Esophagus muscularis mucosa (tissue), 4 donors: ENCODE results near the gene AEBP2. TPM values are rescaled to one million over a fixed set of nuclear protein-coding genes. Genes with fewer than 3 reads are reported as not detected.
"Not testable (repeated sequence)": the region's sequence is repeated elsewhere in the genome, so short reads cannot be mapped to it uniquely, and the experiment has no call there.

Experiments used
- DNase-seq: peaks from one replicate; pipeline ENCODE4 v3.0.0-alpha.2; 2017; ENCODE audit errors: extremely low spot score
- H3K27ac ChIP-seq, 4 donors: fragments of 200-600 bp; sonication (generic); replicated peaks in 1 of 4; 1 replicate in 3 of 4; 2 replicates in 1 of 4; pipeline ENCODE4 v1.5.1; 2016 to 2019; ENCODE audit warnings: mild to moderate bottlenecking in 1 of 4
- H3K27me3 ChIP-seq, 4 donors: fragments of 200-600 bp; sonication (generic); one replicate each; pipeline versions ENCODE4 v1.5.1 to v1.6.0; 2016 to 2019
- H3K36me3 ChIP-seq, 4 donors: fragments of 200-600 bp; sonication (generic); one replicate each; pipeline ENCODE4 v1.5.1; 2016 to 2019
- H3K4me1 ChIP-seq, 4 donors: fragments of 200-600 bp; sonication (generic); one replicate each; pipeline ENCODE4 v1.5.1; 2016 to 2019
- H3K4me3 ChIP-seq, 4 donors: fragments of 200-600 bp; sonication (generic); 1 replicate in 2 of 4; 2 replicates in 2 of 4; pipeline ENCODE4 v1.5.1; 2016 to 2019; ENCODE audit warnings: mild to moderate bottlenecking in 4 of 4, moderate library complexity in 1 of 4
- H3K9me3 ChIP-seq, 4 donors: fragments of 200-600 bp; sonication (generic); 1 replicate in 3 of 4; 2 replicates in 1 of 4; pipeline ENCODE4 v1.5.1; 2016 to 2019
- EP300 ChIP-seq: sonication (generic); formaldehyde crosslinking; IDR thresholded peaks from one replicate; pipeline ENCODE4 v1.6.1; 2017; ENCODE audit warnings: antibody characterized with exemption
- POLR2A ChIP-seq: fragments of 450-650 bp; IDR thresholded peaks from one replicate; pipeline ENCODE4 v1.6.1; 2017; ENCODE audit warnings: antibody characterized with exemption, moderate library complexity, mild to moderate bottlenecking, low read depth
- POLR2AphosphoS5 ChIP-seq, 2 donors: sonication (generic); formaldehyde crosslinking; IDR thresholded peaks; one replicate each; pipeline ENCODE4 v1.6.1; 2017; ENCODE audit warnings: antibody characterized with exemption in 2 of 2
- WGBS: methylation state at CpG from one replicate; pipeline ENCODE4 v1.1.5; 2018; 5-methylcytosine and 5-hydroxymethylcytosine counted together
- intact Hi-C: fragments of 100-400 bp; cut with DNase I; formaldehyde crosslinking; loops from one replicate; pipeline ENCODE4 v1.15.1; 2023
- total RNA-seq, 4 donors: library from RNA; depleted of rRNA; stranded (reverse); fragments of >200 nt; gene quantifications; one replicate each; pipeline versions ENCODE4 v1.1.0 to v1.2.1, GENCODE V29; 2016
- TF ChIP-seq, protein P1 (sequence below), 3 experiments: fragments of 200-600 bp in 2 of 3; fragments of 450-650 bp in 1 of 3; sonication (generic) in 2 of 3; IDR thresholded peaks; one replicate each; pipeline ENCODE4 v1.5.1; 2017 to 2019; ENCODE audit warnings: antibody characterized with exemption in 3 of 3, mild to moderate bottlenecking in 2 of 3, moderate library complexity in 1 of 3

AEBP2 gene
- total RNA-seq, 4 donors from 2014 or later: 31.8 to 48.9 (median 37.1) TPM

DNA sequence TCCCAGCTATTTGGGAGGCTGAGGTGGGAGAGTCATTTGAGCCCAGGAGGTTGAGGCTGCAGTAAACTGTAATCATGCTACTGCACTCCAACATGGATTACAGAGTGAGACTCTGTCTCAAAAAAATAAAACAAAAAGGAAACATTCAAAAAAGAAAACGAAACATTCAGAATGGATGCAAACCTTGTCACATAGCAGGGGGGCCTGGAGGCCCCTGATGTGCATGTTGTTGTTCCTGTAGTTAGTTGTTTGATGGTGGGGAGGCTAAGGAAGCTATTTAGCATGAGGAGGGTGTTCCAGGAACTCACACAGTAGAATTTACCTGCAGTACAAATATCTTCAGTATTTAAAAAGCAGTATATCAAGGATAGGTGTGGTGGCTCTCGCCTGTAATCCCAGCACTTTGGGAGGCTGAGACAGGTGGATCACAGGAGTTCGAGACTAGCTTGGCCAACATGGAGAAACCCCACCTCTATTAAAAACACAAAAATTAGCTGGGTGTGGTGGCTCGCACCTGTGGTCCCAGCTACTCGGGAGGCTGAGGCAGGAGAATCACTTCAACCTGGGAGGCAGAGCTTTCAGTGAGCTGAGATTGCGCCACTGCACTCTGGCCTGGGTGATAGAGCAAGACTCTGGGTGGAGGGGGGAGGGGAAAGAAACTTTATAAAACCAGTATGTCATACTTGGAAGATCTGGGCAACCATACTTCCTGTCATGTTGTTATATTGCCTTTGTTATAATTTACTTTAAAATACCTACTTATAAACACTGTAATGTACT lies 17.6 kb upstream of the AEBP2 start:
- TF ChIP-seq EP300 (no peak), POLR2A (no peak), POLR2AphosphoS5 (IDR thresholded peaks at IDR 0.05) (no peak)
- TF ChIP-seq, protein P1, sequence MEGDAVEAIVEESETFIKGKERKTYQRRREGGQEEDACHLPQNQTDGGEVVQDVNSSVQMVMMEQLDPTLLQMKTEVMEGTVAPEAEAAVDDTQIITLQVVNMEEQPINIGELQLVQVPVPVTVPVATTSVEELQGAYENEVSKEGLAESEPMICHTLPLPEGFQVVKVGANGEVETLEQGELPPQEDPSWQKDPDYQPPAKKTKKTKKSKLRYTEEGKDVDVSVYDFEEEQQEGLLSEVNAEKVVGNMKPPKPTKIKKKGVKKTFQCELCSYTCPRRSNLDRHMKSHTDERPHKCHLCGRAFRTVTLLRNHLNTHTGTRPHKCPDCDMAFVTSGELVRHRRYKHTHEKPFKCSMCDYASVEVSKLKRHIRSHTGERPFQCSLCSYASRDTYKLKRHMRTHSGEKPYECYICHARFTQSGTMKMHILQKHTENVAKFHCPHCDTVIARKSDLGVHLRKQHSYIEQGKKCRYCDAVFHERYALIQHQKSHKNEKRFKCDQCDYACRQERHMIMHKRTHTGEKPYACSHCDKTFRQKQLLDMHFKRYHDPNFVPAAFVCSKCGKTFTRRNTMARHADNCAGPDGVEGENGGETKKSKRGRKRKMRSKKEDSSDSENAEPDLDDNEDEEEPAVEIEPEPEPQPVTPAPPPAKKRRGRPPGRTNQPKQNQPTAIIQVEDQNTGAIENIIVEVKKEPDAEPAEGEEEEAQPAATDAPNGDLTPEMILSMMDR (IDR thresholded peaks at IDR 0.05): no peak
- DNase-seq: no peak
- Histone ChIP-seq H3K9me3 (no peaks in the 10 kb centered on the region), H3K36me3 (no peaks in the 10 kb centered on the region), H3K4me1 (no peaks in the 10 kb centered on the region), H3K27ac (no peak overlapping the region), H3K4me3 (no peak overlapping the region), H3K27me3 (no peaks in the 10 kb centered on the region)
- intact Hi-C loops: no loop called here
- 88% methylated on average over 6 of the region's 6 CpGs for WGBS

DNA sequence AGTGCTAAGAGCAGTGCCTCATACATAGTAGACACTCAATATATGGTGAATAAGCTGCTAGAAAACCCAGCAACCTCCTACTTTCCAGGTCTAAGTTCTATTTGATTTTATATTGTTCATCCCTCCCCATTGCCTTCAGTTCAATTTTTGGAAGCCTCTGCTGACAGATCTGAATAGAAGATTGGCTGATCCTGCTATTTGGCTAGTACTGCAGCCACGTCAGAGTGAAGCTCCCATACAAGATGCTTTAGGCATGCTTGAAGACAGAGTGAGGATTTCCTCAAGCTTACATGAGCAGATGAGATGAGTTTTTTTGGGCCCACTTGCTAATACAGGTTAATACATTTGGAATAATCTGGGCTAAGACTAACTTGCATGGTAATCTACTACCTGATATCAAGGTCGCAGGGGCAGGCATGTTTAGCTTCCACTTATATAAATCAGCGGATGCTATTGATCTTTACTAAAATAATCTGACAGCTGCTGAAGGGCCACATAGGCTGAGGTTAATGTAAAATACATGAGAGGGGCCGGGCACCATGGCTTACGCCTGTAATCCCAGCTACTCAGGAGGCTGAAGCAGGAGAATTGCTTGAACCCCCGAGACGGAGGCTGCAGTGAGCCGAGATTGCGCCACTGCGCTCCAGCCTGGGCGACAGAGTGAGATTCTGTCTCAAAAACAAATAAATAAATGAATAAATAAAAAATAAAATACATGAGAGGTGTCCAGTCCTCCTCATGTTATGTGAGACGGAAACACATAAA lies 15.9 kb upstream of the AEBP2 start:
- no peaks in the 10 kb centered on the region for H3K9me3 ChIP-seq
- TF ChIP-seq POLR2AphosphoS5 (IDR thresholded peaks at IDR 0.05) (no peak), EP300 (no peak), POLR2A (no peak)
- TF ChIP-seq, protein P1 (IDR thresholded peaks at IDR 0.05): no peak
- WGBS: 93% methylated on average over 12 of the region's 12 CpGs
- H3K27ac ChIP-seq: no peak overlapping the region
- H3K36me3 ChIP-seq: no peaks in the 10 kb centered on the region
- H3K4me3 ChIP-seq: no peak overlapping the region
- no peaks in the 10 kb centered on the region for H3K27me3 ChIP-seq
- intact Hi-C loops: no loop called here
- H3K4me1 ChIP-seq: no peaks in the 10 kb centered on the region
- DNase-seq: no peak

DNA sequence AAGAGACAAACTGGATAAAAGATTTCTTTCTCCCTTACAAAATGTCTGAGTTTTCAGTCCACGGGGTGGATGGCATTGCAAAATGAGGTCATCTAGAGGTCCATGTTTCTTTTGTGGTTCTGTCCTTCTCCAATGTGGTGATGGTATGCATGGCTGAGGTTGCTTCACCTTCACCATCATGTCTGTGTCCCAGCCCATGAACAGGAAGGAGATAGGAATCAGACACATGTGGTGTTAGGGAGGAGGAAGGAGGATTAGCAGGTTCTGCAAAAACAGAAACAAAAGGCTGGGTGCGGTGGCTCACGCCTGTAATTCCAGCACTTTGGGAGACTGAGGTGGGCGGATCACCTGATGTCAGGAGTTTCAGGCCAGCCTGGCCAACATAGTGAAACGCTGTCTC lies 11.0 kb upstream of the AEBP2 start:
- no peaks in the 10 kb centered on the region for H3K36me3 ChIP-seq

DNA sequence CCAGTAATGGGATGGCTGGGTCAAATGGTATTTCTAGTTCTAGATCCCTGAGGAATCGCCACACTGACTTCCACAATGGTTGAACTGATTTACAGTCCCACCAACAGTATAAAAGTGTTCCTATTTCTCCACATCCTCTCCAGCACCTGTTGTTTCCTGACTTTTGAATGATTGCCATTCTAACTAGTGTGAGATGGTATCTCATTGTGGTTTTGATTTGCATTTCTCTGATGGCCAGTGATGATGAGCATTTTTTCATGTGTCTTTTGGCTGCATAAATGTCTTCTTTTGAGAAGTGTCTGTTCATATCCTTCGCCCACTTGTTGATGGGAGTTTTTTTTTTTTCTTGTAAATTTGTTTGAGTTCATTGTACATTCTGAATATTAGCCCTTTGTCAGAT lies 9.8 kb upstream of the AEBP2 start:
- H3K27ac ChIP-seq, H3K27me3 ChIP-seq, H3K36me3 ChIP-seq, H3K4me3 ChIP-seq, intact Hi-C loops, H3K9me3 ChIP-seq, DNase-seq: not testable (repeated sequence)
- WGBS: 93% methylated on average over 1 of the region's 2 CpGs
- H3K4me1 ChIP-seq: peaks cover 0 to 13% (median 8%) of the 10 kb centered on the region in 4 donors

More for the DNA sequence above, 11.0 kb upstream of the AEBP2 start:
- H3K4me1 ChIP-seq: peaks cover 0 to 13% (median 8%) of the 10 kb centered on the region in 4 donors
- no peak for DNase-seq
- no peak overlapping the region for H3K27ac ChIP-seq
- H3K9me3 ChIP-seq: no peaks in the 10 kb centered on the region
- intact Hi-C loops: no loop called here
- no peak overlapping the region for H3K4me3 ChIP-seq
- H3K27me3 ChIP-seq: no peaks in the 10 kb centered on the region
- WGBS: 93% methylated on average over 5 of the region's 5 CpGs
- TF ChIP-seq POLR2AphosphoS5 (IDR thresholded peaks at IDR 0.05): no peak
- TF ChIP-seq, protein P1 (IDR thresholded peaks at IDR 0.05): no peak
- TF ChIP-seq EP300: no peak
- no peak for TF ChIP-seq POLR2A

DNA sequence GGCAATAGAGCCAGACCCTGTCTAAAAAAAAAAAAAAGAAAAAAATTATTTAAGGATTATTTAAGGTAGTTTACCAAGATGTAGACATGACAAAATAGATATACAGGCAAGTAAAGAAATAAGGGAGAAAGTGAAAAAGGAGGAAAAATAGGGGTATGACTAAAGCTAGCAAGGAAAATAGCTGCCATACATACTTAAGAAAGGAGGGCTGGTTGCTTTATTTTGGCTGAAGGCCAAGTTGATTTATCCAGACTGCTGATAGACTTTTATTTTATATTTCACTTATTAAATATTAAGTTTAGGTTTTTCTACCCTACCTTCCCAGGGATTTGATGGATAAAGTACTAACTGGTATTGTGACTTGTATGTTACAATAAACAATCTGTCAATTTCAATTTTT lies 8.3 kb upstream of the AEBP2 start:
- no peak for TF ChIP-seq EP300
- TF ChIP-seq, protein P1 (IDR thresholded peaks at IDR 0.05): no peak
- no peak for TF ChIP-seq POLR2A
- TF ChIP-seq POLR2AphosphoS5 (IDR thresholded peaks at IDR 0.05): no peak

More for the DNA sequence above, 8.3 kb upstream of the AEBP2 start:
- Histone ChIP-seq H3K4me1 (peaks cover 0 to 13% (median 8%) of the 10 kb centered on the region in 4 donors), H3K9me3 (no peaks in the 10 kb centered on the region), H3K4me3 (no peak overlapping the region), H3K36me3 (no peaks in the 10 kb centered on the region), H3K27ac (no peak overlapping the region), H3K27me3 (no peaks in the 10 kb centered on the region)
- intact Hi-C loops: no loop called here
- DNase-seq: no peak
